GM23338 (cell line): ENCODE measurements around the gene SNCA. TPM values are rescaled to one million over a fixed set of nuclear protein-coding genes. Genes with fewer than 3 reads are reported as not detected.

ENCODE experiments used
- ATAC-seq: fragments of 200-7000 bp; cut with Tn5 transposase; 3 replicates; pipeline ENCODE4 v1.9.1; 2020
- DNase-seq: peaks from one replicate; pipeline ENCODE4 v3.0.0-alpha.2; 2015; ENCODE audit warnings: low spot score
- H2AFZ ChIP-seq: fragments of 200-600 bp; sonication (generic); 2 replicates; pipeline ENCODE4 v1.8.0; 2016; ENCODE audit warnings: antibody characterized with exemption, mild to moderate bottlenecking, moderate library complexity
- H3F3A ChIP-seq: fragments of 200-600 bp; sonication (generic); replicated peaks from 2 replicates; pipeline ENCODE4 v1.8.0; 2017; ENCODE audit warnings: antibody characterized with exemption, mixed run types, low read depth
- H3K27ac ChIP-seq: fragments of 200-600 bp; sonication (generic); 2 replicates; pipeline ENCODE4 v1.6.1; 2016; ENCODE audit warnings: low read depth
- H3K27me3 ChIP-seq: fragments of 200-600 bp; sonication (generic); 2 replicates; pipeline ENCODE4 v1.8.0; 2016; ENCODE audit warnings: mild to moderate bottlenecking, mixed run types, moderate library complexity; ENCODE audit not compliant: insufficient read depth
- H3K36me3 ChIP-seq: fragments of 200-600 bp; sonication (generic); 2 replicates; pipeline ENCODE4 v1.8.0; 2016; ENCODE audit warnings: mild to moderate bottlenecking; ENCODE audit not compliant: insufficient read depth
- H3K4me1 ChIP-seq: fragments of 200-600 bp; sonication (generic); 2 replicates; pipeline ENCODE4 v1.8.0; 2016; ENCODE audit warnings: mild to moderate bottlenecking, moderate library complexity; ENCODE audit not compliant: insufficient read depth
- H3K4me2 ChIP-seq: fragments of 200-600 bp; sonication (generic); 2 replicates; pipeline ENCODE4 v1.7.1; 2017; ENCODE audit warnings: mixed run types
- H3K4me3 ChIP-seq: fragments of 200-600 bp; sonication (generic); 2 replicates; pipeline ENCODE4 v1.6.1; 2016; ENCODE audit warnings: mixed run types
- H3K79me2 ChIP-seq: fragments of 200-600 bp; sonication (generic); replicated peaks from 2 replicates; pipeline ENCODE4 v1.8.0; 2017; ENCODE audit warnings: mild to moderate bottlenecking; ENCODE audit not compliant: insufficient read depth
- H3K9me2 ChIP-seq: fragments of 200-600 bp; sonication (generic); 2 replicates; pipeline ENCODE4 v1.8.0; 2017; ENCODE audit not compliant: insufficient read depth
- H4K20me1 ChIP-seq: fragments of 200-600 bp; sonication (generic); replicated peaks from 2 replicates; pipeline ENCODE4 v1.8.0; 2017; ENCODE audit warnings: mild to moderate bottlenecking; ENCODE audit not compliant: insufficient read depth
- H3K27ac Mint-ChIP-seq: 2 replicates; pipeline ENCODE4 v1.8.0; 2020; ENCODE audit warnings: inconsistent platforms, mild to moderate bottlenecking, moderate library complexity, mixed read lengths
- H3K27me3 Mint-ChIP-seq: 3 replicates; pipeline ENCODE4 v1.8.0; 2022; ENCODE audit warnings: low read depth, mild to moderate bottlenecking, moderate library complexity, mixed read lengths, inconsistent platforms; ENCODE audit not compliant: insufficient read depth, poor library complexity
- H3K36me3 Mint-ChIP-seq: 3 replicates; pipeline ENCODE4 v1.8.0; 2021; ENCODE audit warnings: low read depth, mild to moderate bottlenecking, inconsistent platforms, moderate library complexity, mixed read lengths
- H3K4me1 Mint-ChIP-seq: 3 replicates; pipeline ENCODE4 v1.8.0; 2020; ENCODE audit warnings: mild to moderate bottlenecking, inconsistent platforms, mixed read lengths
- H3K4me3 Mint-ChIP-seq: 3 replicates; pipeline ENCODE4 v1.8.0; 2021; ENCODE audit warnings: moderate library complexity, mild to moderate bottlenecking, inconsistent platforms, mixed read lengths
- H3K9me3 Mint-ChIP-seq: 3 replicates; pipeline ENCODE4 v1.8.0; 2020; ENCODE audit warnings: moderate library complexity, mild to moderate bottlenecking, inconsistent platforms, mixed read lengths
- CREB1 ChIP-seq: fragments of 250-450 bp; sonication (Bioruptor Pico); IDR thresholded peaks from 2 replicates; pipeline ENCODE4 v1.5.0; 2020; ENCODE audit warnings: low read depth, mild to moderate bottlenecking, moderate library complexity
- CTCF ChIP-seq, 2 experiments: fragments of 200-600 bp in 1 of 2; sonication (generic) in 1 of 2; conservative IDR thresholded peaks; 2 replicates each; pipeline versions ENCODE4 v1.5.1 to v1.6.1; 2016 to 2017; ENCODE audit warnings: antibody characterized with exemption in 2 of 2, low read depth in 2 of 2, mild to moderate bottlenecking in 2 of 2, moderate library complexity in 1 of 2
- EZH2 ChIP-seq: fragments of 200-600 bp; sonication (generic); IDR thresholded peaks from one replicate; pipeline ENCODE4 v1.8.0; 2017; ENCODE audit warnings: antibody characterized with exemption, mild to moderate bottlenecking, low read depth; ENCODE audit not compliant: unreplicated experiment
- EZH2phosphoT487 ChIP-seq: fragments of 200-600 bp; sonication (generic); IDR thresholded peaks from one replicate; pipeline ENCODE4 v1.8.1; 2018; ENCODE audit warnings: antibody characterized with exemption; ENCODE audit not compliant: unreplicated experiment
- JUNB ChIP-seq: IDR thresholded peaks from one replicate; pipeline ENCODE4 v1.6.1; 2016; ENCODE audit warnings: antibody characterized with exemption; ENCODE audit not compliant: unreplicated experiment
- NANOG ChIP-seq: IDR thresholded peaks from 2 replicates; pipeline ENCODE4 v1.6.1; 2016; ENCODE audit warnings: antibody characterized with exemption, borderline replicate concordance
- POLR2AphosphoS5 ChIP-seq: IDR thresholded peaks from 2 replicates; pipeline ENCODE4 v1.6.1; 2016; ENCODE audit warnings: antibody characterized with exemption, low read depth
- STAT1 ChIP-seq: IDR thresholded peaks from one replicate; pipeline ENCODE4 v1.6.1; 2016; ENCODE audit warnings: antibody characterized with exemption; ENCODE audit not compliant: unreplicated experiment
- ZNF114 ChIP-seq: fragments of 250-450 bp; sonication (Bioruptor Pico); IDR thresholded peaks from 2 replicates; pipeline ENCODE4 v1.5.0; 2020; ENCODE audit warnings: mild to moderate bottlenecking, moderate library complexity
- ZNF331 ChIP-seq: fragments of 250-450 bp; sonication (Bioruptor Pico); IDR thresholded peaks from 2 replicates; pipeline ENCODE4 v1.5.0; 2020; ENCODE audit warnings: low read depth, mild to moderate bottlenecking, moderate library complexity
- polyA plus RNA-seq: library from polyadenylated mRNA; unstranded; fragments of >200 nt; fragmentation: Nextera tagmentation; extraction: Ambion mirVana; gene quantifications from 2 replicates; pipeline ENCODE4 v1.2.1, GENCODE V29; 2016
- total RNA-seq: library from RNA; depleted of rRNA; stranded (reverse); fragments of >200 nt; shearing (Covaris generic); gene quantifications from 2 replicates; pipeline ENCODE4 v1.2.3, GENCODE V29; 2014
- TF ChIP-seq, protein P1 (sequence below): fragments of 250-450 bp; sonication (Bioruptor Pico); IDR thresholded peaks from 2 replicates; pipeline ENCODE4 v1.5.0; 2020; ENCODE audit warnings: mild to moderate bottlenecking, moderate library complexity
- TF ChIP-seq, protein P2 (sequence below): IDR thresholded peaks from one replicate; pipeline ENCODE4 v1.6.1; 2018; ENCODE audit warnings: antibody characterized with exemption; ENCODE audit not compliant: unreplicated experiment
- TF ChIP-seq, protein P3 (sequence below): IDR thresholded peaks from 2 replicates; pipeline ENCODE4 v1.6.1; 2016; ENCODE audit warnings: antibody characterized with exemption

The SNCA gene
- total and polyA plus RNA-seq, 2 experiments from 2014 or later = 15.6 to 31.1 TPM

DNA sequence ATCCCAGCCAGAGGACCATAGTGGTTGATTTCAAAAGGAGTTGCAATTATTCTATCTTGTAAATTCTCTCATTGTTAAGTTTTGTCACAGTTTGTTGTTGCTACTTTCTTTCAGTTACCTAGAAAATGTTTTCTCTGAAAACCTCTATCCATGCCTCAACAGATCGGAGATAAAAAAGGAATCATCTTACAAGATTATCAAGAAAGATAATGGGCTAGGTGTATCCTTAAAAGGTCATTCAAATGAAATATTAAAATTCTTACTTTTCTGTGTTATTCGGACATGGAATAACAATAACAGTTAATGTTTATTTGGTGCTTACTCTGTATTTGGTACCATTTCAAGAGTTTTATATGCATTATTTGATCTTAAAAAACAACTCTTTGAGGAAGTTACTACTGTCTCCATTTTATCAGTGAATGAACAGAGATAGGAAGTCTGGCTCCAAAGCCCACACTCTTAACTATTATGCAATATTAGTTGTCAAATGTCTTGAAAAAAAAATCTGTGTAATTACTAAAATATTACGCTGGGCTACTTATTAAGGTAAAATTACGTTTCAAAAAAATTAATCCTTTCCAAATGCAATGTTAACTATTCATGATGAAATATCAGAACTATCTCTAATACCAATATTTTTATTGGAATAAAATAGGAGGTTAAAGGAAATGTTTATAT lies 97.5 kb downstream of the SNCA start:
- no peaks in the 10 kb centered on the region for H3F3A ChIP-seq
- Mint-ChIP-seq H3K9me3 (no peaks in the 10 kb centered on the region), H3K4me1 (no peaks in the 10 kb centered on the region), H3K4me3 (no peak overlapping the region), H3K27me3 (no peaks in the 10 kb centered on the region), H3K27ac (no peak overlapping the region), H3K36me3 (no peaks in the 10 kb centered on the region)
- no peaks in the 10 kb centered on the region for H4K20me1 ChIP-seq
- no peak for DNase-seq
- H3K4me1 ChIP-seq = no peaks in the 10 kb centered on the region
- no peak overlapping the region for H3K4me3 ChIP-seq
- H3K4me2 ChIP-seq = no peak overlapping the region
- H3K79me2 ChIP-seq = no peaks in the 10 kb centered on the region
- ATAC-seq = no peak
- H3K27ac ChIP-seq = no peak overlapping the region
- H2AFZ ChIP-seq = no peak overlapping the region
- no peaks in the 10 kb centered on the region for H3K27me3 ChIP-seq
- no peaks in the 10 kb centered on the region for H3K9me2 ChIP-seq
- no peak for TF ChIP-seq ZNF331 (CRISPR knock-in tag)
- no peak for TF ChIP-seq POLR2AphosphoS5
- TF ChIP-seq EZH2phosphoT487 = no peak
- TF ChIP-seq, protein P1, sequence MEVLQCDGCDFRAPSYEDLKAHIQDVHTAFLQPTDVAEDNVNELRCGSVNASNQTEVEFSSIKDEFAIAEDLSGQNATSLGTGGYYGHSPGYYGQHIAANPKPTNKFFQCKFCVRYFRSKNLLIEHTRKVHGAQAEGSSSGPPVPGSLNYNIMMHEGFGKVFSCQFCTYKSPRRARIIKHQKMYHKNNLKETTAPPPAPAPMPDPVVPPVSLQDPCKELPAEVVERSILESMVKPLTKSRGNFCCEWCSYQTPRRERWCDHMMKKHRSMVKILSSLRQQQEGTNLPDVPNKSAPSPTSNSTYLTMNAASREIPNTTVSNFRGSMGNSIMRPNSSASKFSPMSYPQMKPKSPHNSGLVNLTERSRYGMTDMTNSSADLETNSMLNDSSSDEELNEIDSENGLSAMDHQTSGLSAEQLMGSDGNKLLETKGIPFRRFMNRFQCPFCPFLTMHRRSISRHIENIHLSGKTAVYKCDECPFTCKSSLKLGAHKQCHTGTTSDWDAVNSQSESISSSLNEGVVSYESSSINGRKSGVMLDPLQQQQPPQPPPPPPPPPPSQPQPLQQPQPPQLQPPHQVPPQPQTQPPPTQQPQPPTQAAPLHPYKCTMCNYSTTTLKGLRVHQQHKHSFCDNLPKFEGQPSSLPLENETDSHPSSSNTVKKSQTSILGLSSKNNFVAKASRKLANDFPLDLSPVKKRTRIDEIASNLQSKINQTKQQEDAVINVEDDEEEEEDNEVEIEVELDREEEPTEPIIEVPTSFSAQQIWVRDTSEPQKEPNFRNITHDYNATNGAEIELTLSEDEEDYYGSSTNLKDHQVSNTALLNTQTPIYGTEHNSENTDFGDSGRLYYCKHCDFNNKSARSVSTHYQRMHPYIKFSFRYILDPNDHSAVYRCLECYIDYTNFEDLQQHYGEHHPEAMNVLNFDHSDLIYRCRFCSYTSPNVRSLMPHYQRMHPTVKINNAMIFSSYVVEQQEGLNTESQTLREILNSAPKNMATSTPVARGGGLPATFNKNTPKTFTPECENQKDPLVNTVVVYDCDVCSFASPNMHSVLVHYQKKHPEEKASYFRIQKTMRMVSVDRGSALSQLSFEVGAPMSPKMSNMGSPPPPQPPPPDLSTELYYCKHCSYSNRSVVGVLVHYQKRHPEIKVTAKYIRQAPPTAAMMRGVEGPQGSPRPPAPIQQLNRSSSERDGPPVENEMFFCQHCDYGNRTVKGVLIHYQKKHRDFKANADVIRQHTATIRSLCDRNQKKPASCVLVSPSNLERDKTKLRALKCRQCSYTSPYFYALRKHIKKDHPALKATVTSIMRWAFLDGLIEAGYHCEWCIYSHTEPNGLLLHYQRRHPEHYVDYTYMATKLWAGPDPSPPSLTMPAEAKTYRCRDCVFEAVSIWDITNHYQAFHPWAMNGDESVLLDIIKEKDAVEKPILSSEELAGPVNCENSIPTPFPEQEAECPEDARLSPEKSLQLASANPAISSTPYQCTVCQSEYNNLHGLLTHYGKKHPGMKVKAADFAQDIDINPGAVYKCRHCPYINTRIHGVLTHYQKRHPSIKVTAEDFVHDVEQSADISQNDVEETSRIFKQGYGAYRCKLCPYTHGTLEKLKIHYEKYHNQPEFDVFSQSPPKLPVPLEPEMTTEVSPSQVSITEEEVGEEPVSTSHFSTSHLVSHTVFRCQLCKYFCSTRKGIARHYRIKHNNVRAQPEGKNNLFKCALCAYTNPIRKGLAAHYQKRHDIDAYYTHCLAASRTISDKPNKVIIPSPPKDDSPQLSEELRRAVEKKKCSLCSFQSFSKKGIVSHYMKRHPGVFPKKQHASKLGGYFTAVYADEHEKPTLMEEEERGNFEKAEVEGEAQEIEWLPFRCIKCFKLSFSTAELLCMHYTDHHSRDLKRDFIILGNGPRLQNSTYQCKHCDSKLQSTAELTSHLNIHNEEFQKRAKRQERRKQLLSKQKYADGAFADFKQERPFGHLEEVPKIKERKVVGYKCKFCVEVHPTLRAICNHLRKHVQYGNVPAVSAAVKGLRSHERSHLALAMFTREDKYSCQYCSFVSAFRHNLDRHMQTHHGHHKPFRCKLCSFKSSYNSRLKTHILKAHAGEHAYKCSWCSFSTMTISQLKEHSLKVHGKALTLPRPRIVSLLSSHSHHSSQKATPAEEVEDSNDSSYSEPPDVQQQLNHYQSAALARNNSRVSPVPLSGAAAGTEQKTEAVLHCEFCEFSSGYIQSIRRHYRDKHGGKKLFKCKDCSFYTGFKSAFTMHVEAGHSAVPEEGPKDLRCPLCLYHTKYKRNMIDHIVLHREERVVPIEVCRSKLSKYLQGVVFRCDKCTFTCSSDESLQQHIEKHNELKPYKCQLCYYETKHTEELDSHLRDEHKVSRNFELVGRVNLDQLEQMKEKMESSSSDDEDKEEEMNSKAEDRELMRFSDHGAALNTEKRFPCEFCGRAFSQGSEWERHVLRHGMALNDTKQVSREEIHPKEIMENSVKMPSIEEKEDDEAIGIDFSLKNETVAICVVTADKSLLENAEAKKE (CRISPR knock-in tag) = no peak
- TF ChIP-seq CREB1 (CRISPR knock-in tag) = no peak
- no peak for TF ChIP-seq NANOG
- TF ChIP-seq, protein P2, sequence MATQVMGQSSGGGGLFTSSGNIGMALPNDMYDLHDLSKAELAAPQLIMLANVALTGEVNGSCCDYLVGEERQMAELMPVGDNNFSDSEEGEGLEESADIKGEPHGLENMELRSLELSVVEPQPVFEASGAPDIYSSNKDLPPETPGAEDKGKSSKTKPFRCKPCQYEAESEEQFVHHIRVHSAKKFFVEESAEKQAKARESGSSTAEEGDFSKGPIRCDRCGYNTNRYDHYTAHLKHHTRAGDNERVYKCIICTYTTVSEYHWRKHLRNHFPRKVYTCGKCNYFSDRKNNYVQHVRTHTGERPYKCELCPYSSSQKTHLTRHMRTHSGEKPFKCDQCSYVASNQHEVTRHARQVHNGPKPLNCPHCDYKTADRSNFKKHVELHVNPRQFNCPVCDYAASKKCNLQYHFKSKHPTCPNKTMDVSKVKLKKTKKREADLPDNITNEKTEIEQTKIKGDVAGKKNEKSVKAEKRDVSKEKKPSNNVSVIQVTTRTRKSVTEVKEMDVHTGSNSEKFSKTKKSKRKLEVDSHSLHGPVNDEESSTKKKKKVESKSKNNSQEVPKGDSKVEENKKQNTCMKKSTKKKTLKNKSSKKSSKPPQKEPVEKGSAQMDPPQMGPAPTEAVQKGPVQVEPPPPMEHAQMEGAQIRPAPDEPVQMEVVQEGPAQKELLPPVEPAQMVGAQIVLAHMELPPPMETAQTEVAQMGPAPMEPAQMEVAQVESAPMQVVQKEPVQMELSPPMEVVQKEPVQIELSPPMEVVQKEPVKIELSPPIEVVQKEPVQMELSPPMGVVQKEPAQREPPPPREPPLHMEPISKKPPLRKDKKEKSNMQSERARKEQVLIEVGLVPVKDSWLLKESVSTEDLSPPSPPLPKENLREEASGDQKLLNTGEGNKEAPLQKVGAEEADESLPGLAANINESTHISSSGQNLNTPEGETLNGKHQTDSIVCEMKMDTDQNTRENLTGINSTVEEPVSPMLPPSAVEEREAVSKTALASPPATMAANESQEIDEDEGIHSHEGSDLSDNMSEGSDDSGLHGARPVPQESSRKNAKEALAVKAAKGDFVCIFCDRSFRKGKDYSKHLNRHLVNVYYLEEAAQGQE = no peak
- TF ChIP-seq ZNF114 (CRISPR knock-in tag) = no peak
- no peak for TF ChIP-seq STAT1
- no peak for TF ChIP-seq EZH2
- no peak for TF ChIP-seq CTCF (conservative IDR thresholded peaks at IDR 0.05; ENCODE audit: low read depth in 2 of 2)
- TF ChIP-seq, protein P3, sequence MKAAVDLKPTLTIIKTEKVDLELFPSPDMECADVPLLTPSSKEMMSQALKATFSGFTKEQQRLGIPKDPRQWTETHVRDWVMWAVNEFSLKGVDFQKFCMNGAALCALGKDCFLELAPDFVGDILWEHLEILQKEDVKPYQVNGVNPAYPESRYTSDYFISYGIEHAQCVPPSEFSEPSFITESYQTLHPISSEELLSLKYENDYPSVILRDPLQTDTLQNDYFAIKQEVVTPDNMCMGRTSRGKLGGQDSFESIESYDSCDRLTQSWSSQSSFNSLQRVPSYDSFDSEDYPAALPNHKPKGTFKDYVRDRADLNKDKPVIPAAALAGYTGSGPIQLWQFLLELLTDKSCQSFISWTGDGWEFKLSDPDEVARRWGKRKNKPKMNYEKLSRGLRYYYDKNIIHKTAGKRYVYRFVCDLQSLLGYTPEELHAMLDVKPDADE = no peak
- TF ChIP-seq JUNB = no peak
- no peaks in the 10 kb centered on the region for H3K36me3 ChIP-seq
